Stimulated activated CD4-positive, alpha-beta T cell treated with anti-CD3 and anti-CD28 coated beads, TNF-alpha, amount 100 ng/mL, for 4 hours (primary cell): ENCODE data around the gene U2AF2.

Experiments
- DNase-seq, 3 experiments: peaks; one replicate each; pipeline ENCODE4 v3.0.0-alpha.2; 2020; ENCODE audit warnings: low read depth in 3 of 3

The U2AF2 gene

GRCh38 chr19:55621673-55622231 lies 33.1 kb upstream of the U2AF2 start:
- no peak for DNase-seq

DNA sequence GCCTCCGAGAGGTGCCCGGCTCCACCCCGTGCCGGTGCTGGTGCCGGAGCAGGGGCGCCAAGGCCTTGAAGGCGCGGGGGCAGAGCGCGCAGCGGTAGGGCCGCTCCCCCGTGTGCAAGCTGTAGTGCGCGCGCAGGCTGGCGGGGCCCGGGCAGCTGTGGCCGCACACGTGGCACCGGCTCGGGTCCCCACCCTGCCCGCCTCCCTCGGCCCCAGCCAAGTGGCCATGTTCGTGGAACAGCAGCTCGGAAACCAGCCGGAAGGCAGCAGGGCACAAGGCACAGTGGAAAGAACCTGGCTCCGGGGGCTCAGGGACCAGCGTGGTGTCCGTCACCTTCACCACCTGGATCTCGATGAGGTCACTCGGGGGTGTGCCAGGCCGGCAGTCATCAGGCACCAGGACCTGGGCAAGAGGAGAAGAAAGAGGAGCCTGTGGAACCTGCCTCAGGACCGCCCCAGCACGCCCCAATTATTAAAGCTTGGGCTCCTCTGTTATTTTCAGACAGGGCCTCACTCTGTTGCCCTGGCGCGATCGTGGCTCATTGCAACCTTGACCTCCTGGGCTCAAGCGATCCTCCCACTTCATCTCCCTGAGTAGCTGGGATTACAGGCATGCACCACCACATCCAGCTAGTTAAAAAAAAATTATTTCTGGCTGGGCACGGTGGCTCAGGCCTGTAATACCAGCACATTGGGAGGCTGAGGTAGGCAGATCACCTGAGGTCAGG lies 32.4 kb upstream of the U2AF2 start:
- DNase-seq = no peak

- DNase-seq = no peak
Observed at GRCh38 chr19:55623130-55623529, 31.7 kb upstream of the U2AF2 start.

DNA sequence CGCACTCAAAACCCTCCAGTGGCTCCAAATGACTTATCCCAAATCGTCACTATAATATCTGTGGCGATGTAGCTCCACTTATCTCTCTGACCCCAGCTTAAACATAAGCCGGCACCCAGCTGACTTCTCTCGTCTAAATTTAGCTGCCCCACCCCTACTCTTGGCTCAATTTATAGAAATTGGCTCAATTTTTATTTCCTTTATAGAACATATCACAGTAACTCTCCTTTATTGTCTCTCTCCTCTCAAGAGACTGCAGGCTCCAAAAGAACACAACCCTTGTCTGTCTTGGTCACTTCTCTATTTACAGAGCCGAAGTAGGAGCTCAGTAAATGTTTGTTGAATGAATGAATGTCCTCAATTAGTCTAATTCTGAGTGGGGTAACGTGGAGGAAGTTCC lies 31.3 kb upstream of the U2AF2 start:
- no peak for DNase-seq

GRCh38 chr19:55624109-55625003 lies 30.5 kb upstream of the U2AF2 start, which contains the start of gene ZNF784:
ZNF784 (minus strand) TSS chr19:55624566; CDS start chr19:55624561, 5 bp downstream.
- DNase-seq = peak; percentile 87 to 95 (median 94)

DNA sequence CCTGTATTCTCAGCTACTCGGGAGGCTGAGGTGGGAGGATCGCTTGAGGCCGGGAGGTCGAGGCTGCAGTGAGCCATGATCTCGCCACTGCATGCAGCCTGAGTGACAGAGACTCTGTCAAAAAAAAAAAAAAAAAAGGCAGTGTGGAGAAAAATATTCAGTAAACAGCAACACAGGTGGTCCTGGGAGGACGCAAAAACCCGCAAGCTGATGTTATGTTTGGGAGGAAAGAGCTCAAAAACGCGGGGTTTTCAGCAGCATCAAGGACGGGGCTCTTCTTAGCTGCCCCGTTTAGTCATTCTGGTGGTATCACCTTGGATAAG lies 29.9 kb upstream of the U2AF2 start:
- no peak for DNase-seq

GRCh38 chr19:55626350-55626749 lies 28.5 kb upstream of the U2AF2 start:
- DNase-seq = peak in 1 of 3 experiments; percentile 41

DNA sequence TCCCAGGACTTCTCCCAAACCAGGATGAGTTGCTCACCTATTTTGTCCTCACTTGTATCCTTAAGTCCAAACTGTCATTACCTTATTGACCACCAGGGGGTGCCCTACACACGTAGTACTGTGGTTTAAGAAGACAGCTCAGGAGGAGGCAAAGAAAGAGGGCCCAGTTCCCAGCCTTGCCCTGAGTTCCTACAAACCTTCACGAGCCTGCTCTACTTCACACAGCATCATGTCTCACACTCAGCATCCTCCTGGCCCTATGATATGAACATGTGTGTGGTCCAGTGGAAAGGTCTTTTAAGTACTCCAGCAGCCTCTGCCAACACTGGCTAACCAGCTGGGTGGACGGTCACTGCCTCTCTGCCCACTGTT lies 22.4 kb upstream of the U2AF2 start:
- peak in 2 of 3 experiments; percentile 48 to 91 for DNase-seq

GRCh38 chr19:55633861-55634260 lies 21.0 kb upstream of the U2AF2 start:
- DNase-seq = no peak

DNA sequence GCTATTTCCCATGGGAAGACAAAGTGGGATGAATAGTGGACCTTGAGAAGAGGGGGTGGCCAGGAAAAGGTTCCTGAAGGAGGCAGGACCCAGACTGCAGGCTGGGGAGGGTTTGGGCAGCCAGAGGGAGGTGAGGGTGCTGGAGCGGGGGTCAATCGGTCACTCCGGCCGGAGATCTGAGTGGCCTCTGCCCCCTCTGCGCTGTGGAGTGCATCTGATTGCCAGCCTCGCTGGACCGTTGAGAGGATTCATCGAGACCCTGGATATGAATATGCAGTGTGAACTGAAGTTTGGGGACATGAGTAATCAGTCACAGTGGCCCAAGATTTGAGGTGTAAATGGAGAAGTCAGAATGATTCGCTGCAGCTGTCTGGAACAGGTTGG lies 19.5 kb upstream of the U2AF2 start:
- no peak for DNase-seq

GRCh38 chr19:55635856-55636440 lies 18.9 kb upstream of the U2AF2 start:
- no peak for DNase-seq

- DNase-seq = no peak
Observed at GRCh38 chr19:55636723-55637122, 18.1 kb upstream of the U2AF2 start.

GRCh38 chr19:55637534-55637933 lies 17.3 kb upstream of the U2AF2 start:
- no peak for DNase-seq

GRCh38 chr19:55638864-55639359 lies 15.9 kb upstream of the U2AF2 start:
- DNase-seq = peak in 1 of 3 experiments; percentile 31

DNA sequence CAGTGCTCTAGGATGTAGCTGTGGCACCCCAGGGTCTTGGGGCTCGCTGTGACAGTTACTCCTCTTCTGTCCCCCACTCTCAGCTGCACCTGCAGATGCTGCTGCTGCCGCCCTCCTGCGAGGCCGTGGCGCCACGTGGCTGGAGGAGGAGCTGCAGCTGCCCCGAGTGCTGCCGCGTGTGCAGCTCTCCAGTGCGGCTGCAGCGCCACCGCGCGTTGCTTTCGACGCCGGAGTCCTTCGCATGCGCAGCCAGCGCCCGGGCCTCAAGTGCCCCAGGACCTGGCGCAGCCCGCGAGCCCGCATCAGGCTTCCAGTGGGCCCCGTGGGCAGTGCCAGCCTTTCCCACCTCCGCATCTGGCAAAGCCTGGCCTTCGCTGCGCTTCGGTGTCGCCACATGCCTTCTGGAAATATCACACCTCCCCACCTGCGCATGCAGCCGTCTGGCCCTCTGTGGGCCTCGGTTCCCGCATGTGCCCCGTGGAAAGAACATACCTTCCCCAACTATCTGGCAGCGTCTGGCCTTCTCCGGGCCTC lies 14.7 kb upstream of the U2AF2 start:
- peak in 2 of 3 experiments; percentile 42 to 58 for DNase-seq

DNA sequence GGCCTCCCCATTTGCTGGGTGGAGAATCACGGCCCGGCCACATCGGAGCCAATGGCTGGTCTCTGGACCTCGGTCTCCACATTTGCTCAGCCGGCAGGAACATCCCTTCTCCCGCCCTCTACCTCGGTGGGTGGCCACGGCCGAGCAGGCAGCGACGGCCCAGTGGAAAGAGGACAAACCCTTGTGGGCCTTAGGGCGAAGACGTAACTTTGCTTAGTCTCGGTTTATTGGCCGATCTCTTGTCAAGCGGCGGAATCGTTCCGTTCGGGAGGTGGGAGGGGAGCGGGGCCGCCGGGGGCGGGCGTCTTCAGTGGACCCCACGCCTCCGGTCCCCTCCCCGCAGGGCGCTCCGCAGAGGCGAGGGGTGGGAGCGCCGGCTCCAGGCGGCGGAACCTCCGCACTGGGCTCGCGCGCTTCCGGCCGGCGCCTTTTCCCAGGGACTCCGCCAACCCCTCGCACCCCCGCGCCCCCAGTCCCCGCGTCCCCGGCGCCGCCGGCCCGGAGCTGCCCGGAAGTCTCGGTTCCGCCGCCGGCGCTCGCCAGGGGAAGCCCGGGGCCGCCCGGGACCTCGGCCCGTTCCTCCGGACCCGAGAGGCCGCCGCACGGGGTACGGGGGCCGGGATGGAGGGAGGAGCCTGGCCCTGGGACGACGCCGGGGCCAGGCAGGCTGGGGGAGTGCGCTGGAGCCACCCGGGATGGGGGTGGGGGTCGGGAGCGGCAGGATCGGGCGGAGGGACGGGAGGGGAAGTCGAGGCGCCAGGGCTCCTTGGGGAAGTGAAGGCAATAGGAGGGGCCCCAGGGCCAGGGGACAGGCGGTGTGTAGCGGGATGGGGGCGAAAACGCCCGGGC lies 14.0 kb upstream of the U2AF2 start, which contains the start of gene ZNF580:
Gene ZNF580, plus strand, starts transcription at position 426 of the 849 bp plus-strand sequence. CDS start 1,507 bp downstream, outside the sequence.
- DNase-seq = peak in 2 of 3 experiments; percentile 38 to 71

GRCh38 chr19:55641426-55642152 lies 13.2 kb upstream of the U2AF2 start:
- DNase-seq = peak in 1 of 3 experiments; percentile 30

- DNase-seq = peak in 1 of 3 experiments; percentile 30
Observed at GRCh38 chr19:55642153-55643002, 12.5 kb upstream of the U2AF2 start.
